Natural killer cell treated with Interleukin-12 subunit alpha and Interleukin-12 subunit beta and Interleukin-15 and Interleukin-18, amount 100 ng/mL, for 72 hours (primary cell): Measurements from ENCODE around the gene SLC20A1. TPM values are rescaled to one million over a fixed set of nuclear protein-coding genes. Genes with fewer than 3 reads are reported as not detected.
A peak's percentile ranks its signal among the peaks of the same experiment; 100 is the strongest.
"Not testable (repeated sequence)": the region's sequence is repeated elsewhere in the genome, so short reads cannot be mapped to it uniquely, and the experiment has no call there.

Source experiments
- ATAC-seq, 2 donors: fragments of 150-1000 bp; cut with Tn5 transposase in 1 of 2; sonication (Bioruptor Pico), chemical (Tn5 transposase) in 1 of 2; 2 replicates each; pipeline ENCODE4 v1.10.0; 2021
- DNase-seq: peaks from one replicate; pipeline ENCODE4 v3.0.0; 2022; ENCODE audit warnings: low spot score
- H3K27ac Mint-ChIP-seq, 2 donors: 1 replicate in 1 of 2; 2 replicates in 1 of 2; pipeline ENCODE4 v1.8.0; 2022; ENCODE audit warnings: mixed read lengths in 2 of 2, mild to moderate bottlenecking in 1 of 2, moderate library complexity in 1 of 2
- H3K27me3 Mint-ChIP-seq, 2 donors: 1 replicate in 1 of 2; 2 replicates in 1 of 2; pipeline ENCODE4 v1.8.0; 2022; ENCODE audit warnings: mixed read lengths in 2 of 2
- H3K36me3 Mint-ChIP-seq: one replicate; pipeline ENCODE4 v1.8.0; 2022; ENCODE audit warnings: mixed read lengths
- H3K4me1 Mint-ChIP-seq, 2 donors: 1 replicate in 1 of 2; 2 replicates in 1 of 2; pipeline ENCODE4 v1.8.0; 2022; ENCODE audit warnings: low read depth in 2 of 2, mixed read lengths in 2 of 2, mild to moderate bottlenecking in 1 of 2
- H3K4me3 Mint-ChIP-seq: one replicate; pipeline ENCODE4 v1.8.0; 2022; ENCODE audit warnings: mixed read lengths
- H3K9me3 Mint-ChIP-seq: 2 replicates; pipeline ENCODE4 v1.8.0; 2022; ENCODE audit warnings: mixed read lengths
- total RNA-seq, 2 donors: library from RNA; stranded (reverse); gene quantifications; one replicate each; pipeline ENCODE4 v1.2.3, GENCODE V29; 2022

Gene SLC20A1
- total RNA-seq, result 100 to 1,000 TPM; 125 to 168 TPM

- H3K4me3 Mint-ChIP-seq, result peak within 1 kb of the TSS; percentile 96
- peak; percentile 95 to 97 for ATAC-seq
These were observed at the start of gene SLC20A1 for GRCh38 chr2:112645310-112646101. Gene SLC20A1, plus strand, starts transcription at chr2:112645939. Its CDS starts 890 bp downstream, at chr2:112646829.

GRCh38 chr2:112597537-112598322, 48.0 kb upstream of the SLC20A1 start:
- H3K4me3 Mint-ChIP-seq, result no peak overlapping the region
- ATAC-seq (no peak), DNase-seq (no peak)
- no peak overlapping the region for H3K27ac Mint-ChIP-seq
- peaks cover 4 to 7% of the 10 kb centered on the region in 2 donors for H3K4me1 Mint-ChIP-seq
- H3K36me3 Mint-ChIP-seq, result no peaks in the 10 kb centered on the region
- no peaks in the 10 kb centered on the region for H3K9me3 Mint-ChIP-seq
- H3K27me3 Mint-ChIP-seq, result no peaks in the 10 kb centered on the region

More at GRCh38 chr2:112645310-112646101, at the start of gene SLC20A1:
- Mint-ChIP-seq H3K36me3 (peaks cover 29% of the 10 kb centered on the region), H3K4me1 (peaks cover 64 to 70% of the 10 kb centered on the region in 2 donors), H3K27me3 (no peaks in the 10 kb centered on the region), H3K27ac (peak within 1 kb of the TSS; percentile 81 to 82), H3K9me3 (no peaks in the 10 kb centered on the region)
- peak; percentile 99 for DNase-seq

- no peaks in the 10 kb centered on the region for H3K36me3 Mint-ChIP-seq
- H3K4me3 Mint-ChIP-seq, result no peak overlapping the region
- H3K27ac Mint-ChIP-seq, result no peak overlapping the region
These were observed 45.1 kb upstream of the SLC20A1 start for GRCh38 chr2:112600634-112601033.

GRCh38 chr2:112601754-112602153, 44.0 kb upstream of the SLC20A1 start:
- no peaks in the 10 kb centered on the region for H3K27me3 Mint-ChIP-seq
- ATAC-seq (no peak), DNase-seq (no peak)
- no peaks in the 10 kb centered on the region for H3K36me3 Mint-ChIP-seq
- H3K27ac Mint-ChIP-seq, result no peak overlapping the region
- H3K9me3 Mint-ChIP-seq, result no peaks in the 10 kb centered on the region
- H3K4me1 Mint-ChIP-seq, result peaks cover 7 to 11% of the 10 kb centered on the region in 2 donors
- no peak overlapping the region for H3K4me3 Mint-ChIP-seq

More at GRCh38 chr2:112600634-112601033, 45.1 kb upstream of the SLC20A1 start:
- H3K27me3 Mint-ChIP-seq, result no peaks in the 10 kb centered on the region
- peaks cover 4 to 7% of the 10 kb centered on the region in 2 donors for H3K4me1 Mint-ChIP-seq
- no peak for ATAC-seq
- no peaks in the 10 kb centered on the region for H3K9me3 Mint-ChIP-seq
- no peak for DNase-seq

- DNase-seq (no peak), ATAC-seq (no peak)
- Mint-ChIP-seq H3K36me3 (no peaks in the 10 kb centered on the region), H3K4me3 (no peak overlapping the region), H3K4me1 (peaks cover 7 to 11% of the 10 kb centered on the region in 2 donors), H3K27me3 (no peaks in the 10 kb centered on the region), H3K9me3 (no peaks in the 10 kb centered on the region), H3K27ac (no peak overlapping the region)
These were observed 42.8 kb upstream of the SLC20A1 start for GRCh38 chr2:112602917-112603316.

- Mint-ChIP-seq H3K4me1 (peaks cover 7 to 11% of the 10 kb centered on the region in 2 donors), H3K36me3 (no peaks in the 10 kb centered on the region), H3K9me3 (no peaks in the 10 kb centered on the region), H3K27ac (no peak overlapping the region), H3K4me3 (no peak overlapping the region), H3K27me3 (no peaks in the 10 kb centered on the region)
- no peak for ATAC-seq
- no peak for DNase-seq
These were observed 42.0 kb upstream of the SLC20A1 start for GRCh38 chr2:112603731-112604130.

- peaks cover 4 to 10% of the 10 kb centered on the region in 2 donors for H3K4me1 Mint-ChIP-seq
- DNase-seq, result no peak
- no peaks in the 10 kb centered on the region for H3K36me3 Mint-ChIP-seq
These were observed 40.8 kb upstream of the SLC20A1 start for GRCh38 chr2:112604952-112605351.

GRCh38 chr2:112605926-112606325, 39.8 kb upstream of the SLC20A1 start:
- ATAC-seq (no peak), DNase-seq (no peak)

More at GRCh38 chr2:112604952-112605351, 40.8 kb upstream of the SLC20A1 start:
- no peak overlapping the region for H3K27ac Mint-ChIP-seq
- ATAC-seq, result no peak
- H3K27me3 Mint-ChIP-seq, result no peaks in the 10 kb centered on the region
- H3K4me3 Mint-ChIP-seq, result no peak overlapping the region
- no peaks in the 10 kb centered on the region for H3K9me3 Mint-ChIP-seq

GRCh38 chr2:112606547-112606946, 39.2 kb upstream of the SLC20A1 start:
- no peaks in the 10 kb centered on the region for H3K9me3 Mint-ChIP-seq
- H3K4me3 Mint-ChIP-seq, result no peak overlapping the region
- H3K27ac Mint-ChIP-seq, result peak overlapping the region in 1 of 2 donors; percentile 9
- H3K36me3 Mint-ChIP-seq, result no peaks in the 10 kb centered on the region
- no peaks in the 10 kb centered on the region for H3K27me3 Mint-ChIP-seq
- H3K4me1 Mint-ChIP-seq, result peaks cover 0 to 7% of the 10 kb centered on the region in 2 donors
- ATAC-seq (no peak), DNase-seq (no peak)

More at GRCh38 chr2:112605926-112606325, 39.8 kb upstream of the SLC20A1 start:
- Mint-ChIP-seq H3K4me3 (no peak overlapping the region), H3K4me1 (peaks cover 0 to 7% of the 10 kb centered on the region in 2 donors), H3K36me3 (no peaks in the 10 kb centered on the region), H3K9me3 (no peaks in the 10 kb centered on the region), H3K27ac (no peak overlapping the region), H3K27me3 (no peaks in the 10 kb centered on the region)

- peak overlapping the region in 1 of 2 donors; percentile 35 for H3K27ac Mint-ChIP-seq
- H3K27me3 Mint-ChIP-seq, result no peaks in the 10 kb centered on the region
- no peaks in the 10 kb centered on the region for H3K36me3 Mint-ChIP-seq
- H3K4me1 Mint-ChIP-seq, result peaks cover 0 to 9% of the 10 kb centered on the region in 2 donors
- no peaks in the 10 kb centered on the region for H3K9me3 Mint-ChIP-seq
- H3K4me3 Mint-ChIP-seq, result no peak overlapping the region
- ATAC-seq, result no peak
- DNase-seq, result no peak
These were observed 37.9 kb upstream of the SLC20A1 start for GRCh38 chr2:112607680-112608438.

- H3K9me3 Mint-ChIP-seq, H3K4me1 Mint-ChIP-seq, DNase-seq, H3K27ac Mint-ChIP-seq, H3K36me3 Mint-ChIP-seq, H3K4me3 Mint-ChIP-seq, H3K27me3 Mint-ChIP-seq, ATAC-seq: not testable (repeated sequence)
These were observed 36.4 kb upstream of the SLC20A1 start for GRCh38 chr2:112609320-112609719.

- not testable (repeated sequence) for H3K27me3 Mint-ChIP-seq, H3K9me3 Mint-ChIP-seq, H3K4me1 Mint-ChIP-seq, H3K36me3 Mint-ChIP-seq, H3K4me3 Mint-ChIP-seq, H3K27ac Mint-ChIP-seq, DNase-seq, ATAC-seq
These were observed 33.5 kb upstream of the SLC20A1 start for GRCh38 chr2:112612283-112612682.

GRCh38 chr2:112614201-112614840, 31.4 kb upstream of the SLC20A1 start:
- Mint-ChIP-seq H3K27me3 (no peaks in the 10 kb centered on the region), H3K9me3 (no peaks in the 10 kb centered on the region), H3K4me3 (no peak overlapping the region), H3K4me1 (peaks cover 0 to 2% of the 10 kb centered on the region in 2 donors), H3K27ac (no peak overlapping the region), H3K36me3 (no peaks in the 10 kb centered on the region)
- DNase-seq, result no peak
- no peak for ATAC-seq
